ENCODE measurements around the gene CMTM8. TPM values are rescaled to one million over a fixed set of nuclear protein-coding genes. Genes with fewer than 3 reads are reported as not detected.

Gene CMTM8
- total and polyA plus RNA-seq, 9 donors: 0.48 to 9.9 (median 2.1) TPM

- intact Hi-C loops (cut with DNase I): no loop called here
- Histone ChIP-seq H3K27me3 (no peaks in the 10 kb centered on the region), H3K36me3 (no peaks in the 10 kb centered on the region)
These were observed 114.1 kb downstream of the CMTM8 start for GRCh38 chr3:32352563-32352962.

DNA sequence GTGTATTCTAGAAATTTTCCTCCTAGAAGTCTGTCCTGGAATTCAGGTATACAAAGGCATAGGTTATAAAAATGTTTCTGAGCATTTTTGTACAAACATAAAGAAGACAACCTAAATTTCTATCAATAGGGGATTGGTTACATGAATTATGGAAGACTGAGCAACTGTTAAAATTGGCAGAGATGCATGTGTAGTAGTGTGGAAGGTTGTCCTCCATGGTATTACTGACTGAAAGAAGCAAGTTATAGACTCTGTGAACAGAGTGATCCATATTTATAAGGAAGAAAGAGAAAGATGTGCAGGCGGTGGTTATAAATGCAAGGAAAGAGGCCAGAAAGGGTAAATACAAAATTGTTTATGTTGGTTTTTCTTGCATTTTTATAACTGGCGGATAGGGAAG, 114.9 kb downstream of the CMTM8 start:
- no peak overlapping the region for H3K4me3 ChIP-seq
- no peaks in the 10 kb centered on the region for H3K9me3 ChIP-seq
- intact Hi-C loops (cut with DNase I): no loop called here
- TF ChIP-seq, protein P1, sequence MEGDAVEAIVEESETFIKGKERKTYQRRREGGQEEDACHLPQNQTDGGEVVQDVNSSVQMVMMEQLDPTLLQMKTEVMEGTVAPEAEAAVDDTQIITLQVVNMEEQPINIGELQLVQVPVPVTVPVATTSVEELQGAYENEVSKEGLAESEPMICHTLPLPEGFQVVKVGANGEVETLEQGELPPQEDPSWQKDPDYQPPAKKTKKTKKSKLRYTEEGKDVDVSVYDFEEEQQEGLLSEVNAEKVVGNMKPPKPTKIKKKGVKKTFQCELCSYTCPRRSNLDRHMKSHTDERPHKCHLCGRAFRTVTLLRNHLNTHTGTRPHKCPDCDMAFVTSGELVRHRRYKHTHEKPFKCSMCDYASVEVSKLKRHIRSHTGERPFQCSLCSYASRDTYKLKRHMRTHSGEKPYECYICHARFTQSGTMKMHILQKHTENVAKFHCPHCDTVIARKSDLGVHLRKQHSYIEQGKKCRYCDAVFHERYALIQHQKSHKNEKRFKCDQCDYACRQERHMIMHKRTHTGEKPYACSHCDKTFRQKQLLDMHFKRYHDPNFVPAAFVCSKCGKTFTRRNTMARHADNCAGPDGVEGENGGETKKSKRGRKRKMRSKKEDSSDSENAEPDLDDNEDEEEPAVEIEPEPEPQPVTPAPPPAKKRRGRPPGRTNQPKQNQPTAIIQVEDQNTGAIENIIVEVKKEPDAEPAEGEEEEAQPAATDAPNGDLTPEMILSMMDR (IDR thresholded peaks at IDR 0.05): no peak
- TF ChIP-seq EP300 (IDR thresholded peaks at IDR 0.05) (no peak), POLR2A (IDR thresholded peaks at IDR 0.05) (no peak)
- no peaks in the 10 kb centered on the region for H3K4me1 ChIP-seq (ENCODE audit: insufficient read depth)
- no peaks in the 10 kb centered on the region for H3K36me3 ChIP-seq
- 90 to 96% (median 95%) methylated on average over 2 of the region's 2 CpGs for WGBS, 3 donors
- no peak overlapping the region for H3K27ac ChIP-seq
- no peaks in the 10 kb centered on the region for H3K27me3 ChIP-seq
- no peak for DNase-seq

More at GRCh38 chr3:32352563-32352962, 114.1 kb downstream of the CMTM8 start:
- TF ChIP-seq, protein P1 (IDR thresholded peaks at IDR 0.05): no peak
- TF ChIP-seq POLR2A (IDR thresholded peaks at IDR 0.05) (no peak), EP300 (IDR thresholded peaks at IDR 0.05) (no peak)
- Histone ChIP-seq H3K4me1 (ENCODE audit: insufficient read depth) (no peaks in the 10 kb centered on the region), H3K27ac (no peak overlapping the region), H3K9me3 (no peaks in the 10 kb centered on the region), H3K4me3 (no peak overlapping the region)
- no peak for DNase-seq

DNA sequence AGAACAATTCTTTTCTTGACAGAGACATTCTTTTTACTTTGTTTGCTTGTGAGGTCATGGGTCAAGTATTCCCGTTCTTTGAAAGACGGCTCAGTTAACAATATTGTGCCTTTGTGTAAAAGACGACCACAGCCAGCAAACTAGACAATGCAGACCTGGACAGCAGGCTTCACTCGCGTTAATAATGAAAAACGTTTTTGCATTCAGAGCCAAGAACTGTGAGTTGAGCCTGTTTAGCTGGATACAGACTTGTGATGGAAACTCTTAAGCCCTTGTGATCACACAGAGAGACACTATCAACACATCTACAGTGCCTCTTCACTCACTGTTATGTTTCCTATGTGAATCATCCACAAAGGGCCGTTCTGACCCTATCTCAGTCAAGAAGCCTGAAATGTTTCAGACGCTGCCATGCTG, 115.9 kb downstream of the CMTM8 start:
- WGBS, 3 donors: 16 to 37% (median 19%) methylated on average over 8 of the region's 8 CpGs
- no peaks in the 10 kb centered on the region for H3K27me3 ChIP-seq
- H3K4me1 ChIP-seq (ENCODE audit: insufficient read depth): no peaks in the 10 kb centered on the region
- H3K36me3 ChIP-seq: no peaks in the 10 kb centered on the region
- no peak for TF ChIP-seq EP300 (IDR thresholded peaks at IDR 0.05)
- no peak for TF ChIP-seq POLR2A (IDR thresholded peaks at IDR 0.05)
- TF ChIP-seq, protein P1 (IDR thresholded peaks at IDR 0.05): no peak
- no peak for DNase-seq
- H3K4me3 ChIP-seq: no peak overlapping the region
- no peak overlapping the region for H3K27ac ChIP-seq
- intact Hi-C loops (cut with DNase I): no loop called here
- no peaks in the 10 kb centered on the region for H3K9me3 ChIP-seq

DNA sequence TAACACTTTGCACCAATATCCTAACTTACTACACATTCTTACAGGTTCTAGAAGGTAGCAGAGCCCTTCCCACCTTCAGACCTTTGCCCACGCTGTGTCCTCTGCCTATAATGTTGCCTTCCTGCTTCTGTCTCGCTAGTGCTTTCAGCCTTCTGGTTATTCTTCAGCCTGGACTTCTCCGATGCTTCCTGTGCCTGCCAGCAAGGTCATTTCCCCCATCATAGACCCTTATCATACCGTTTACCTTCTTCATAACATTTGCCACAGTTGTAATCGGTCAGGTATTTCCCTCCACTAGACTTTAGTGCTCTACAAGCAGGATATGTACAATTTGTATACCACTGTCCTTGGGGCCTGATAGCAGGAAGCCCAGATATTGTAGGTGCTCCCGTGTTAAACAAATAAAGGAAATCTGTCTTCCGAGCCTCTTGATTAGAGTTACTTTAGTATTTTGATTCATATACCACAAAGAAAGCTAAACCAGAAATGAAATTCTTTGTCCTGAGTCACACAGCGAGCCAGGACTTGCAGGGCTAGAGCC, 117.3 kb downstream of the CMTM8 start:
- 81 to 86% (median 82%) methylated on average over 8 of the region's 8 CpGs for WGBS, 3 donors
- Histone ChIP-seq H3K9me3 (no peaks in the 10 kb centered on the region), H3K4me3 (no peak overlapping the region), H3K4me1 (ENCODE audit: insufficient read depth) (no peaks in the 10 kb centered on the region), H3K27ac (no peak overlapping the region), H3K27me3 (no peaks in the 10 kb centered on the region), H3K36me3 (no peaks in the 10 kb centered on the region)
- TF ChIP-seq POLR2A (IDR thresholded peaks at IDR 0.05): no peak
- intact Hi-C loops (cut with DNase I): no loop called here
- DNase-seq: no peak

GRCh38 chr3:32359766-32360492, 121.4 kb downstream of the CMTM8 start:
- Histone ChIP-seq H3K27ac (no peak overlapping the region), H3K9me3 (no peaks in the 10 kb centered on the region), H3K27me3 (no peaks in the 10 kb centered on the region), H3K4me1 (ENCODE audit: insufficient read depth) (no peaks in the 10 kb centered on the region), H3K36me3 (no peaks in the 10 kb centered on the region), H3K4me3 (no peak overlapping the region)
- TF ChIP-seq, protein P1 (IDR thresholded peaks at IDR 0.05): no peak
- TF ChIP-seq POLR2A (IDR thresholded peaks at IDR 0.05): no peak
- TF ChIP-seq EP300 (IDR thresholded peaks at IDR 0.05): no peak
- WGBS, 3 donors: 84 to 85% (median 85%) methylated on average over 5 of the region's 5 CpGs
- intact Hi-C loops (cut with DNase I): no loop called here
- DNase-seq: no peak
